Measurements from ENCODE around the gene ISM1. TPM values are rescaled to one million over a fixed set of nuclear protein-coding genes. Genes with fewer than 3 reads are reported as not detected.

ISM1 gene
- total and polyA plus RNA-seq, 2 donors (not counting 3 experiments of a cell fraction or from before 2014, with no cell fraction given): not detected

GRCh38 chr20:13228771-13229170 is 7.7 kb downstream of the ISM1 start:
- POLR2A ChIA-PET: no interaction called here

More at GRCh38 chr20:13228771-13229170, 7.7 kb downstream of the ISM1 start:
- TF ChIP-seq POLR2A (IDR thresholded peaks at IDR 0.05; ENCODE audit: low read depth, low read length): no peak
- TF ChIP-seq, protein P1, sequence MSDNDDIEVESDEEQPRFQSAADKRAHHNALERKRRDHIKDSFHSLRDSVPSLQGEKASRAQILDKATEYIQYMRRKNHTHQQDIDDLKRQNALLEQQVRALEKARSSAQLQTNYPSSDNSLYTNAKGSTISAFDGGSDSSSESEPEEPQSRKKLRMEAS (IDR thresholded peaks at IDR 0.05; ENCODE audit: insufficient read depth, insufficient read length): no peak
- TF ChIP-seq MYC (IDR thresholded peaks at IDR 0.05; ENCODE audit: low read depth, low read length): no peak
- TF ChIP-seq GATA2 (IDR thresholded peaks at IDR 0.05; ENCODE audit: insufficient read depth, insufficient read length, low read depth, low read length): no peak
- TF ChIP-seq, protein P2, sequence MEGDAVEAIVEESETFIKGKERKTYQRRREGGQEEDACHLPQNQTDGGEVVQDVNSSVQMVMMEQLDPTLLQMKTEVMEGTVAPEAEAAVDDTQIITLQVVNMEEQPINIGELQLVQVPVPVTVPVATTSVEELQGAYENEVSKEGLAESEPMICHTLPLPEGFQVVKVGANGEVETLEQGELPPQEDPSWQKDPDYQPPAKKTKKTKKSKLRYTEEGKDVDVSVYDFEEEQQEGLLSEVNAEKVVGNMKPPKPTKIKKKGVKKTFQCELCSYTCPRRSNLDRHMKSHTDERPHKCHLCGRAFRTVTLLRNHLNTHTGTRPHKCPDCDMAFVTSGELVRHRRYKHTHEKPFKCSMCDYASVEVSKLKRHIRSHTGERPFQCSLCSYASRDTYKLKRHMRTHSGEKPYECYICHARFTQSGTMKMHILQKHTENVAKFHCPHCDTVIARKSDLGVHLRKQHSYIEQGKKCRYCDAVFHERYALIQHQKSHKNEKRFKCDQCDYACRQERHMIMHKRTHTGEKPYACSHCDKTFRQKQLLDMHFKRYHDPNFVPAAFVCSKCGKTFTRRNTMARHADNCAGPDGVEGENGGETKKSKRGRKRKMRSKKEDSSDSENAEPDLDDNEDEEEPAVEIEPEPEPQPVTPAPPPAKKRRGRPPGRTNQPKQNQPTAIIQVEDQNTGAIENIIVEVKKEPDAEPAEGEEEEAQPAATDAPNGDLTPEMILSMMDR (IDR thresholded peaks at IDR 0.05; ENCODE audit: extremely low read depth in 1 of 2, insufficient read depth in 1 of 2, low read depth in 1 of 2, low read length in 2 of 2): no peak
- TF ChIP-seq JUN (IDR thresholded peaks at IDR 0.05; ENCODE audit: borderline replicate concordance, insufficient read depth, insufficient read length, low read depth): no peak
- TF ChIP-seq EZH2 (IDR thresholded peaks at IDR 0.05; ENCODE audit: borderline replicate concordance, low read depth, low read length, severe bottlenecking): no peak
- no peak for DNase-seq (ENCODE audit: low read depth, low spot score)
- no peaks in the 10 kb centered on the region for H3K9me1 ChIP-seq (replicated peaks; ENCODE audit: control insufficient read depth, extremely low read depth, insufficient read depth, low read length)
- H4K20me1 ChIP-seq (replicated peaks; ENCODE audit: control insufficient read depth, extremely low read depth, insufficient read depth, low read length): no peaks in the 10 kb centered on the region
- no peak overlapping the region for H3K4me3 ChIP-seq (replicated peaks in 1 of 3; ENCODE audit: insufficient read depth in 1 of 3, low read depth in 1 of 3, low read length in 3 of 3)
- no peak overlapping the region for H3K4me2 ChIP-seq (ENCODE audit: insufficient read depth, low read length)
- no peak for FAIRE-seq
- no peaks in the 10 kb centered on the region for H3K9me3 ChIP-seq (replicated peaks; ENCODE audit: control insufficient read depth, insufficient read depth, low read length)
- no peaks in the 10 kb centered on the region for H3K36me3 ChIP-seq (ENCODE audit: control insufficient read depth in 2 of 2, extremely low read depth in 1 of 2, insufficient read depth in 2 of 2, low read length in 2 of 2)
- H3K4me1 ChIP-seq (ENCODE audit: control insufficient read depth, extremely low read depth, insufficient read depth, low read length): peaks cover 4% of the 10 kb centered on the region
- no peak overlapping the region for H3K27ac ChIP-seq (ENCODE audit: insufficient read depth, low read depth, low read length)
- H3K27me3 ChIP-seq (ENCODE audit: control insufficient read depth in 2 of 2, insufficient read depth in 2 of 2, low read length in 2 of 2): peaks cover 6 to 29% of the 10 kb centered on the region in 2 experiments
- intact Hi-C loops (cut with micrococcal nuclease) (no loop called here), dilution Hi-C loops (cut with MboI; ENCODE audit: extremely low pct_ligation_motif_present, low sequenced_read_pairs) (no loop called here)
- no peak overlapping the region for H2AFZ ChIP-seq (ENCODE audit: low read depth, low read length)
- CTCF ChIA-PET: no interaction called here
- no TSS peak for BruUV-seq (replicated peaks)
- no peak overlapping the region for H3K9ac ChIP-seq (replicated peaks; ENCODE audit: extremely low read depth, insufficient read depth, low read length)
- H3K79me2 ChIP-seq (ENCODE audit: control insufficient read depth, insufficient read depth, low read length): no peaks in the 10 kb centered on the region

All from endothelial cell of umbilical vein (primary cell).